SK-N-SH (cell line): Measurements from ENCODE around the gene FHOD3. TPM values are rescaled to one million over a fixed set of nuclear protein-coding genes. Genes with fewer than 3 reads are reported as not detected.

ENCODE experiments used
- CTCF ChIA-PET: fragments of 300-600, 350-600 bp; formaldehyde crosslinking; extraction: SDS; loops from one replicate; lab custom pipeline; 2021; lab: Yijun Ruan, JAX
- POLR2A ChIA-PET: fragments of 350-600 bp; sonication (Branson Sonifier 250); formaldehyde crosslinking; extraction: SDS; loops from one replicate; lab custom pipeline; 2020; ENCODE audit warnings: antibody characterized with exemption, inconsistent platforms; lab: Yijun Ruan, JAX
- DNase-seq: peaks from one replicate; pipeline ENCODE4 v3.0.0; 2012
- H2AFZ ChIP-seq: fragments of 200-600 bp; sonication (generic); 2 replicates; pipeline ENCODE4 v1.8.1; 2016; ENCODE audit warnings: antibody characterized with exemption, mild to moderate bottlenecking, low read depth
- H3F3A ChIP-seq: fragments of 200-600 bp; sonication (generic); replicated peaks from 2 replicates; pipeline ENCODE3; 2016; ENCODE audit warnings: antibody characterized with exemption, mild to moderate bottlenecking; ENCODE audit not compliant: insufficient read depth
- H3K27ac ChIP-seq, 2 experiments: fragments of 200-500 bp in 1 of 2; fragments of 200-600 bp in 1 of 2; sonication (Bioruptor generic) in 1 of 2; sonication (generic), shearing (Covaris generic) in 1 of 2; 2 replicates each; pipeline versions ENCODE4 v1.5.1 to v1.6.1; 2014 to 2016; ENCODE audit warnings: low read depth in 2 of 2, inconsistent platforms in 1 of 2, low read length in 1 of 2, mild to moderate bottlenecking in 1 of 2, mixed read lengths in 1 of 2
- H3K27me3 ChIP-seq: fragments of 200-600 bp; sonication (generic), shearing (Covaris generic); 2 replicates; pipeline ENCODE4 v1.6.1; 2016; ENCODE audit warnings: mixed run types; ENCODE audit not compliant: insufficient read depth
- H3K36me3 ChIP-seq, 2 experiments: fragments of 200-500 bp in 1 of 2; fragments of 200-600 bp in 1 of 2; sonication (Bioruptor generic) in 1 of 2; sonication (generic) in 1 of 2; replicated peaks in 1 of 2; 2 replicates each; pipeline versions ENCODE3 to v1.5.1; 2014 to 2016; ENCODE audit warnings: low read length in 1 of 2, mild to moderate bottlenecking in 1 of 2; ENCODE audit not compliant: insufficient read depth in 2 of 2, control insufficient read depth in 1 of 2
- H3K4me1 ChIP-seq, 2 experiments: fragments of 200-500 bp in 1 of 2; fragments of 200-600 bp in 1 of 2; sonication (Bioruptor generic) in 1 of 2; sonication (generic), shearing (Covaris generic) in 1 of 2; 2 replicates each; pipeline versions ENCODE4 v1.5.1 to v1.6.1; 2014 to 2016; ENCODE audit warnings: low read depth in 1 of 2, low read length in 1 of 2, mixed run types in 1 of 2; ENCODE audit not compliant: insufficient read depth in 2 of 2, control insufficient read depth in 1 of 2
- H3K4me2 ChIP-seq: fragments of 200-600 bp; sonication (generic), shearing (Covaris generic); 2 replicates; pipeline ENCODE4 v1.6.1; 2017; ENCODE audit warnings: mixed run types
- H3K4me3 ChIP-seq, 2 experiments: fragments of 200-500 bp in 1 of 2; fragments of 200-600 bp in 1 of 2; sonication (Bioruptor generic) in 1 of 2; sonication (generic), shearing (Covaris generic) in 1 of 2; 2 replicates each; pipeline versions ENCODE4 v1.5.1 to v1.8.1; 2014 to 2016; ENCODE audit warnings: low read depth in 2 of 2, inconsistent platforms in 1 of 2, low read length in 1 of 2, mild to moderate bottlenecking in 1 of 2, mixed read lengths in 1 of 2, moderate library complexity in 1 of 2
- H3K79me2 ChIP-seq: fragments of 200-600 bp; sonication (generic); 2 replicates; pipeline ENCODE4 v1.8.1; 2017; ENCODE audit warnings: mild to moderate bottlenecking; ENCODE audit not compliant: insufficient read depth
- H3K9ac ChIP-seq: fragments of 200-600 bp; sonication (generic); 2 replicates; pipeline ENCODE4 v1.6.1; 2017; ENCODE audit warnings: mixed run types
- H3K9me2 ChIP-seq: fragments of 200-600 bp; sonication (generic); 2 replicates; pipeline ENCODE4 v1.6.1; 2017; ENCODE audit warnings: mixed run types
- H3K9me3 ChIP-seq: fragments of 200-600 bp; sonication (generic); 2 replicates; pipeline ENCODE4 v1.6.1; 2017; ENCODE audit warnings: mixed run types, mild to moderate bottlenecking, moderate library complexity
- H4K20me1 ChIP-seq: fragments of 200-600 bp; sonication (generic); 2 replicates; pipeline ENCODE4 v1.6.1; 2017; ENCODE audit warnings: mild to moderate bottlenecking, mixed run types; ENCODE audit not compliant: insufficient read depth
- CHD2 ChIP-seq: fragments of 150-350 bp; IDR thresholded peaks from 2 replicates; pipeline ENCODE4 v1.6.1; 2018; ENCODE audit warnings: low read length; ENCODE audit not compliant: partially characterized antibody
- ELF1 ChIP-seq: IDR thresholded peaks from 2 replicates; pipeline ENCODE4 v1.4.0; 2012
- FOXM1 ChIP-seq: IDR thresholded peaks from 2 replicates; pipeline ENCODE4 v1.4.0; 2012; ENCODE audit warnings: low read depth, mild to moderate bottlenecking
- GATA2 ChIP-seq: sonication (generic); formaldehyde crosslinking; IDR thresholded peaks from 2 replicates; pipeline ENCODE4 v1.5.0; 2020; ENCODE audit warnings: mild to moderate bottlenecking, missing genetic modification reagents
- JUND ChIP-seq: IDR thresholded peaks from 2 replicates; pipeline ENCODE4 v1.4.0; 2012
- NFIC ChIP-seq: IDR thresholded peaks from 2 replicates; pipeline ENCODE4 v1.4.0; 2012; ENCODE audit warnings: borderline replicate concordance
- NRF1 ChIP-seq: IDR thresholded peaks from 2 replicates; pipeline ENCODE4 v1.6.1; 2012; ENCODE audit warnings: low read depth, mild to moderate bottlenecking, low read length
- POLR2AphosphoS5 ChIP-seq: IDR thresholded peaks from 2 replicates; pipeline ENCODE4 v1.6.1; 2012; ENCODE audit warnings: low read depth, low read length
- TEAD4 ChIP-seq: IDR thresholded peaks from 2 replicates; pipeline ENCODE4 v1.4.0; 2012; ENCODE audit warnings: mild to moderate bottlenecking, borderline replicate concordance; ENCODE audit not compliant: insufficient read depth
- YY1 ChIP-seq: IDR thresholded peaks from 2 replicates; pipeline ENCODE4 v1.4.0; 2012; ENCODE audit warnings: low read depth, mild to moderate bottlenecking
- WGBS: methylation state at CpG from one replicate; pipeline ENCODE4 v1.1.6; 2017; ENCODE audit warnings: low lambda C conversion rate; 5-methylcytosine and 5-hydroxymethylcytosine counted together
- polyA plus RNA-seq, 3 experiments: library from polyadenylated mRNA; depleted of rRNA; stranded (reverse); fragments of >200 nt; gene quantifications; 2 replicates each; pipeline ENCODE4 v1.2.3, GENCODE V29; 2012
- TF ChIP-seq, protein P1 (sequence below): IDR thresholded peaks from 2 replicates; pipeline ENCODE4 v1.4.0; 2012; ENCODE audit warnings: low read depth
- TF ChIP-seq, protein P2 (sequence below): IDR thresholded peaks from 2 replicates; pipeline ENCODE4 v1.4.0; 2012; ENCODE audit warnings: low read depth, borderline replicate concordance
- TF ChIP-seq, protein P3 (sequence below): IDR thresholded peaks from 2 replicates; pipeline ENCODE4; 2012
- TF ChIP-seq, protein P4 (sequence below): IDR thresholded peaks from 2 replicates; pipeline ENCODE4 v1.6.1; 2012; ENCODE audit warnings: mild to moderate bottlenecking, low read depth, low read length, moderate library complexity

FHOD3 gene
- polyA plus RNA-seq, 1 of the 3 experiments (the other 2 are of a cell fraction): 10.9 TPM

DNA sequence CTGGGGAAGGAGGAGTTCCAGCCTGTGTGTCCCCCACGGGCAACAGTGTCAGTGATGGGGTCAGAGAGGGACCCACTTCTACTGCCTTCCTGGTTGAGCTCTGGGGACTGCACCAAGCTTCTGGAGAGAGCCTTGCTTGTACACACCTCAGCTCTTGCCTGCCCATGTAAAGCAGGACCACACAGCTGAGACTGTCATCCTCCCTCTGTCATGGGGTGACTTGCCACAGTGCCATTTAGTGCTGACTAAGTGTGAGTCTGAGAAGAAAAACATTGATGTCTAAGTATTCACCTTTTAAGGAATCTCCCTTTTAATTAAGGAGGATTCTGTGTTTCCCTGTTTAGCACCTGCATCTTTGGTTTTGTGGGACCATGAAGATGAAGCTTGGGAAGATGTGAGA, 159.1 kb downstream of the FHOD3 start (continued):
- TF ChIP-seq, protein P1, sequence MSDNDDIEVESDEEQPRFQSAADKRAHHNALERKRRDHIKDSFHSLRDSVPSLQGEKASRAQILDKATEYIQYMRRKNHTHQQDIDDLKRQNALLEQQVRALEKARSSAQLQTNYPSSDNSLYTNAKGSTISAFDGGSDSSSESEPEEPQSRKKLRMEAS: no peak
- TF ChIP-seq, protein P2, sequence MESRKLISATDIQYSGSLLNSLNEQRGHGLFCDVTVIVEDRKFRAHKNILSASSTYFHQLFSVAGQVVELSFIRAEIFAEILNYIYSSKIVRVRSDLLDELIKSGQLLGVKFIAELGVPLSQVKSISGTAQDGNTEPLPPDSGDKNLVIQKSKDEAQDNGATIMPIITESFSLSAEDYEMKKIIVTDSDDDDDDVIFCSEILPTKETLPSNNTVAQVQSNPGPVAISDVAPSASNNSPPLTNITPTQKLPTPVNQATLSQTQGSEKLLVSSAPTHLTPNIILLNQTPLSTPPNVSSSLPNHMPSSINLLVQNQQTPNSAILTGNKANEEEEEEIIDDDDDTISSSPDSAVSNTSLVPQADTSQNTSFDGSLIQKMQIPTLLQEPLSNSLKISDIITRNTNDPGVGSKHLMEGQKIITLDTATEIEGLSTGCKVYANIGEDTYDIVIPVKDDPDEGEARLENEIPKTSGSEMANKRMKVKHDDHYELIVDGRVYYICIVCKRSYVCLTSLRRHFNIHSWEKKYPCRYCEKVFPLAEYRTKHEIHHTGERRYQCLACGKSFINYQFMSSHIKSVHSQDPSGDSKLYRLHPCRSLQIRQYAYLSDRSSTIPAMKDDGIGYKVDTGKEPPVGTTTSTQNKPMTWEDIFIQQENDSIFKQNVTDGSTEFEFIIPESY: no peak
- TF ChIP-seq GATA2 (no peak), NFIC (no peak), ELF1 (no peak), NRF1 (no peak), CHD2 (no peak), POLR2AphosphoS5 (no peak)

DNA sequence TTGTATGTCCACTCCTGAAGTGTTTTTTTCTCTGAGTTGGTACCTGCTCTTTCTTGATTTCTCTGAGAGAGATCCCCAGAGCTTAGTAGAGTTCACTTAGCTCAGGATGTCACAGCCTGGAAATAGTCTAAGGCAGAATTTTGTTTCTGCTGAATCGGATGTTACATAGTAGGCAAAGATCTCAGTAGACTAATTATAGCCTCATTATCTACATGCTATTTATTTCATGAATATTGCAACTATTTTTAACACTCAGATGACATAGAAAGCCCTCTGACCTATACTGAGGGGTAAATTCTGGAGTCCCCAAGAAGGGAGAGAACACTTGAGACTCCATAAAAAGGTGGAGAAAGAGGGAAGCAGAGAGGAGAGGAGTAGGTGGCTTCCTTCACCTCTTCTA, 160.2 kb downstream of the FHOD3 start:
- H3K9ac ChIP-seq: no peak overlapping the region
- no peaks in the 10 kb centered on the region for H3K9me2 ChIP-seq
- no peak for DNase-seq
- no peak overlapping the region for H3K4me2 ChIP-seq
- no peaks in the 10 kb centered on the region for H3K36me3 ChIP-seq
- H3F3A ChIP-seq: no peaks in the 10 kb centered on the region
- H3K4me1 ChIP-seq: peaks cover 0 to 10% of the 10 kb centered on the region in 2 experiments; a peak in 1 of 4 replicates
- no peak overlapping the region for H3K27ac ChIP-seq
- TF ChIP-seq TEAD4 (no peak), JUND (no peak), ELF1 (no peak), YY1 (no peak), FOXM1 (no peak)
- TF ChIP-seq, protein P3, sequence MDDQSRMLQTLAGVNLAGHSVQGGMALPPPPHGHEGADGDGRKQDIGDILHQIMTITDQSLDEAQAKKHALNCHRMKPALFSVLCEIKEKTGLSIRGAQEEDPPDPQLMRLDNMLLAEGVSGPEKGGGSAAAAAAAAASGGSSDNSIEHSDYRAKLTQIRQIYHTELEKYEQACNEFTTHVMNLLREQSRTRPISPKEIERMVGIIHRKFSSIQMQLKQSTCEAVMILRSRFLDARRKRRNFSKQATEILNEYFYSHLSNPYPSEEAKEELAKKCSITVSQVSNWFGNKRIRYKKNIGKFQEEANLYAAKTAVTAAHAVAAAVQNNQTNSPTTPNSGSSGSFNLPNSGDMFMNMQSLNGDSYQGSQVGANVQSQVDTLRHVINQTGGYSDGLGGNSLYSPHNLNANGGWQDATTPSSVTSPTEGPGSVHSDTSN: no peak
- TF ChIP-seq, protein P4, sequence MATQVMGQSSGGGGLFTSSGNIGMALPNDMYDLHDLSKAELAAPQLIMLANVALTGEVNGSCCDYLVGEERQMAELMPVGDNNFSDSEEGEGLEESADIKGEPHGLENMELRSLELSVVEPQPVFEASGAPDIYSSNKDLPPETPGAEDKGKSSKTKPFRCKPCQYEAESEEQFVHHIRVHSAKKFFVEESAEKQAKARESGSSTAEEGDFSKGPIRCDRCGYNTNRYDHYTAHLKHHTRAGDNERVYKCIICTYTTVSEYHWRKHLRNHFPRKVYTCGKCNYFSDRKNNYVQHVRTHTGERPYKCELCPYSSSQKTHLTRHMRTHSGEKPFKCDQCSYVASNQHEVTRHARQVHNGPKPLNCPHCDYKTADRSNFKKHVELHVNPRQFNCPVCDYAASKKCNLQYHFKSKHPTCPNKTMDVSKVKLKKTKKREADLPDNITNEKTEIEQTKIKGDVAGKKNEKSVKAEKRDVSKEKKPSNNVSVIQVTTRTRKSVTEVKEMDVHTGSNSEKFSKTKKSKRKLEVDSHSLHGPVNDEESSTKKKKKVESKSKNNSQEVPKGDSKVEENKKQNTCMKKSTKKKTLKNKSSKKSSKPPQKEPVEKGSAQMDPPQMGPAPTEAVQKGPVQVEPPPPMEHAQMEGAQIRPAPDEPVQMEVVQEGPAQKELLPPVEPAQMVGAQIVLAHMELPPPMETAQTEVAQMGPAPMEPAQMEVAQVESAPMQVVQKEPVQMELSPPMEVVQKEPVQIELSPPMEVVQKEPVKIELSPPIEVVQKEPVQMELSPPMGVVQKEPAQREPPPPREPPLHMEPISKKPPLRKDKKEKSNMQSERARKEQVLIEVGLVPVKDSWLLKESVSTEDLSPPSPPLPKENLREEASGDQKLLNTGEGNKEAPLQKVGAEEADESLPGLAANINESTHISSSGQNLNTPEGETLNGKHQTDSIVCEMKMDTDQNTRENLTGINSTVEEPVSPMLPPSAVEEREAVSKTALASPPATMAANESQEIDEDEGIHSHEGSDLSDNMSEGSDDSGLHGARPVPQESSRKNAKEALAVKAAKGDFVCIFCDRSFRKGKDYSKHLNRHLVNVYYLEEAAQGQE: no peak
- H3K27me3 ChIP-seq: no peaks in the 10 kb centered on the region
- H3K4me3 ChIP-seq: no peak overlapping the region
- H2AFZ ChIP-seq: no peak overlapping the region
- ChIA-PET POLR2A (no interaction called here), CTCF (interaction anchor here (0.7 kb wide), 1 partner anchor 115 kb away, joined by 3 read pairs; no protein-coding TSS in a partner anchor)
- 60% methylated on average over 1 of the region's 1 CpG for WGBS
- H3K9me3 ChIP-seq: no peaks in the 10 kb centered on the region
- no peaks in the 10 kb centered on the region for H4K20me1 ChIP-seq
- H3K79me2 ChIP-seq: no peaks in the 10 kb centered on the region
